MCF 10A (cell line): Measurements from ENCODE around the gene EVL. TPM values are rescaled to one million over a fixed set of nuclear protein-coding genes. Genes with fewer than 3 reads are reported as not detected.

ENCODE experiments used
- BruUV-seq: library from RNA; stranded (reverse); fragments of 400-500 nt; replicated peaks from 2 replicates; lab custom pipeline; 2021; lab: Mats Ljungman, UMichigan
- CTCF ChIA-PET: fragments of 300-600 bp; sonication (Branson Sonifier 250); formaldehyde crosslinking; extraction: SDS; loops from one replicate; lab custom pipeline; 2021; ENCODE audit warnings: antibody characterized with exemption, inconsistent platforms; lab: Yijun Ruan, JAX
- POLR2A ChIA-PET: fragments of 300-600, 350-650 bp; sonication (Branson Sonifier 250); formaldehyde crosslinking; extraction: SDS; loops from one replicate; lab custom pipeline; 2020; ENCODE audit warnings: antibody characterized with exemption, inconsistent platforms; lab: Yijun Ruan, JAX
- DNase-seq: peaks from one replicate; pipeline ENCODE4 v3.0.0-alpha.2; 2018; ENCODE audit not compliant: unreplicated experiment
- H3K27ac Mint-ChIP-seq: one replicate; pipeline ENCODE4 v1.8.0; 2022; ENCODE audit warnings: mild to moderate bottlenecking, low read depth, mixed read lengths; ENCODE audit not compliant: unreplicated experiment
- H3K27me3 Mint-ChIP-seq: one replicate; pipeline ENCODE4 v1.8.0; 2022; ENCODE audit warnings: mixed read lengths; ENCODE audit not compliant: insufficient read depth, unreplicated experiment
- H3K36me3 Mint-ChIP-seq: one replicate; pipeline ENCODE4 v1.8.0; 2022; ENCODE audit warnings: mild to moderate bottlenecking, moderate library complexity, mixed read lengths; ENCODE audit not compliant: insufficient read depth, unreplicated experiment
- H3K4me1 Mint-ChIP-seq: one replicate; pipeline ENCODE4 v1.8.0; 2022; ENCODE audit warnings: mixed read lengths; ENCODE audit not compliant: insufficient read depth, unreplicated experiment
- H3K4me3 Mint-ChIP-seq: one replicate; pipeline ENCODE4 v1.8.0; 2022; ENCODE audit warnings: mild to moderate bottlenecking, moderate library complexity, mixed read lengths; ENCODE audit not compliant: unreplicated experiment
- H3K9me3 Mint-ChIP-seq: one replicate; pipeline ENCODE4 v1.8.0; 2022; ENCODE audit warnings: mixed read lengths; ENCODE audit not compliant: unreplicated experiment
- intact Hi-C: fragments of 100-400 bp; cut with micrococcal nuclease; formaldehyde crosslinking; loops from 2 replicates; pipeline ENCODE4 v1.14.1; 2022
- total RNA-seq: library from RNA; stranded (reverse); gene quantifications from 2 replicates; pipeline ENCODE4 v1.2.3, GENCODE V29; 2022
- TF ChIP-seq, protein P1 (sequence below): fragments of 200-600 bp; IDR thresholded peaks from one replicate; pipeline ENCODE4 v1.8.0; 2022; ENCODE audit warnings: antibody characterized with exemption, mild to moderate bottlenecking; ENCODE audit not compliant: unreplicated experiment

Gene EVL
- total RNA-seq, 1 experiment from 2014 or later = 55.4 TPM

DNA sequence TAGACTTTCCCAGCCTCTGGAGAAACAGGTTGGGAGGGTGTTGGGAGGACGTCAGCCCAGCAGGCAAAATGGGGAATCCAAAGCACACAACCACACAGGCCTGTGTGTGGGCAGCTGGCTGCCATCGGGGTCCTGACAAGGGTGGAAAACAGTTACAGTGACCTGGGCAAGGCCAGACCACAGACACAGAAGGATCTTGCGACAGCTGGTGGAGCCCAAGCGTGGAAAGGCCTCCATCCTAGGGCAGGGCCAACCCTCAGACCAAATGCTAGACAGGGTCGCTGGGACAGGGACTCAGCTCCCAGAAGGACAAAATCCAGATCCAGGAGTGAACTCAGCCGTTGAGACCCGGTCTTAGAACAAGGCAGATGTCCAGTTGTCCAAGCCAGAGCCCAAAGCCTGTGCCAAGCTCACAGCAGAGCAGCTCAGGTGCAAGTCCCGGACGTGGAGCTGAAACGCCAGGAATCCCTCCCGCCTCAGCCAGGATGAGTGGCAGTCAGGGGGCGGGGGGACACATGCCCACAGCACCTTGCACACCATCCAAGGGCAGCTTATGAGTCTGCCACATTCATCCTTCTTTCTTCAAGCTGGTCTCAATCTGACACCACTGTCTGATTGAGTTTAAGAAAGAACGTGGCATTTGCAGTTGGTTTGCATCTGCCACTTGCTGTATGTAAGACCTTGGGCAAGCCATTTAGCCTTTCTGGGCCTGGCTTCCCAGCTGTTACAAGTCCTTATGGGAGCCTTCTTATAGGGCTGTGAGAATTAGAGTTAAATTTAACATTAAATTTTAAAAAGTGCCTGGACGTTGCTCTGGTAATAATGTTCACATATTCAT lies 56.6 kb downstream of the EVL start:
- BruUV-seq = no TSS peak
- ChIA-PET POLR2A (interaction anchor here (0.7 kb wide), 1 partner anchor 1689 kb away, joined by 3 read pairs; no protein-coding TSS in a partner anchor), CTCF (interaction anchor here (0.5 to 1.3 kb wide), 5 partner anchors 33 to 186 kb away, joined by 3 to 5 read pairs (median 3); no protein-coding TSS in a partner anchor)
- Mint-ChIP-seq H3K4me1 (peaks cover 5% of the 10 kb centered on the region), H3K9me3 (no peaks in the 10 kb centered on the region), H3K27ac (no peak overlapping the region), H3K27me3 (no peaks in the 10 kb centered on the region), H3K4me3 (no peak overlapping the region), H3K36me3 (peaks cover 22% of the 10 kb centered on the region)
- no peak for DNase-seq
- TF ChIP-seq, protein P1, sequence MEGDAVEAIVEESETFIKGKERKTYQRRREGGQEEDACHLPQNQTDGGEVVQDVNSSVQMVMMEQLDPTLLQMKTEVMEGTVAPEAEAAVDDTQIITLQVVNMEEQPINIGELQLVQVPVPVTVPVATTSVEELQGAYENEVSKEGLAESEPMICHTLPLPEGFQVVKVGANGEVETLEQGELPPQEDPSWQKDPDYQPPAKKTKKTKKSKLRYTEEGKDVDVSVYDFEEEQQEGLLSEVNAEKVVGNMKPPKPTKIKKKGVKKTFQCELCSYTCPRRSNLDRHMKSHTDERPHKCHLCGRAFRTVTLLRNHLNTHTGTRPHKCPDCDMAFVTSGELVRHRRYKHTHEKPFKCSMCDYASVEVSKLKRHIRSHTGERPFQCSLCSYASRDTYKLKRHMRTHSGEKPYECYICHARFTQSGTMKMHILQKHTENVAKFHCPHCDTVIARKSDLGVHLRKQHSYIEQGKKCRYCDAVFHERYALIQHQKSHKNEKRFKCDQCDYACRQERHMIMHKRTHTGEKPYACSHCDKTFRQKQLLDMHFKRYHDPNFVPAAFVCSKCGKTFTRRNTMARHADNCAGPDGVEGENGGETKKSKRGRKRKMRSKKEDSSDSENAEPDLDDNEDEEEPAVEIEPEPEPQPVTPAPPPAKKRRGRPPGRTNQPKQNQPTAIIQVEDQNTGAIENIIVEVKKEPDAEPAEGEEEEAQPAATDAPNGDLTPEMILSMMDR = no peak
- intact Hi-C loops = no loop called here

DNA sequence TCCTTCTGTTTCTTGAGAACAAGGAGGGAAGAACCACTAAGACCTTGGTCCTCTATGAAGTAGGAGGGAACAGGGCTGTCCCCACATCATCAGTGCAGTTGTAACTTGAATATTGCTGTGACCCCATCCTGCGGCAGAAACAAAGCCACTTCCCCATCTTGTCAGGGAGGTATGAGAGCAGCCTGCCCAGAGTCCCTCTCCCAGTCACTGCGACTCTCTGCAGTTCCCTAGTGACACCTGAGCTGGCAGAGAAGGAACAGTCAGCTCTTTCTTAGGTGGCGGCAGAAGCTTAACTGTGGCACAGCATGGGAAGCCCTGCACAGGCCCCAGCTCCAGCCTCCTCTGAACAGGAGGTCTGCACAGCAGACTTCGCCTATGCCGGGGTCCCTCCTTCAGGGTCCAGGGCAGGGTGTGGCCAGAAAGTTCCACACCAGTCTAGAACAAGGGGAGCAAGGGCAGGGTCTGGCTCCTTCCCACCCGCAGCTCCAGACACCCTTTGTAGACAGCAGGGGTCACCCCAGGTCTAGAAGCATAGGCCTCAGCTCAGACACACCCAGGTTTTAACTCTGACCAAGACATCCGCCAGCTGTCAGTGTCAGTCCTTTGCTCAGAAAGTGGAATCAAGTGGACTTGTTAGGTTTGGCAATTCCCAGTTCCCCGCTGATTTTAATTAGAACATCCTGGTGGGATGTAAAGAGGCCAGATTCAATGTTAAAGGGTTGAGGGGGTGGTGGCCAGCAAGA lies 57.4 kb downstream of the EVL start:
- CTCF ChIA-PET = interaction anchor here (0.5 to 0.6 kb wide), 3 partner anchors 32 to 1177 kb away, joined by 3 to 5 read pairs (median 3); no protein-coding TSS in a partner anchor
- DNase-seq = no peak
- Mint-ChIP-seq H3K4me3 (no peak overlapping the region), H3K27ac (no peak overlapping the region), H3K36me3 (peaks cover 27% of the 10 kb centered on the region), H3K4me1 (peaks cover 5% of the 10 kb centered on the region), H3K27me3 (no peaks in the 10 kb centered on the region), H3K9me3 (no peaks in the 10 kb centered on the region)
- intact Hi-C loops = no loop called here
- BruUV-seq = no TSS peak
- TF ChIP-seq, protein P1 = no peak
- POLR2A ChIA-PET = interaction anchor here (0.6 to 0.7 kb wide), 2 partner anchors 78 to 1689 kb away, joined by 3 read pairs; no protein-coding TSS in a partner anchor

DNA sequence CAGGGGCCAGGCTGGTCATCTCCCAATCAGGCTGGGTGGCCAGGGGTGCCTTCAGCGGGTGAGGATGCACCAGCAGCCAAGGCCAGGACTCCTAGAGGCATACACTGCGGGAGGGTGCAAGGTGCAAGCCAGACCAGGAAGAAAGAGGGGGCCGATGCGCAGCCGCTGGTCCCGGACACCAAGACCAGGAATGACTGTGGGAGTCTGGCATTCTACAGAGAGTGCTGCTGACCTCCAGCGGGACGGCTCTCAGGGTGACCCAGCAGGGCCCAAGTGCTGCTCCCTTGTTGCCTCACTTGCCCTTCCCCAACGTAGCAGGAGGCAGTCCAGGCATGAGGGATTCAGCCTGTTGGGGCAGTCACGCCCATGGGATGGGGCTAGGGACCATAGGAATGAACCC lies 58.4 kb downstream of the EVL start:
- TF ChIP-seq, protein P1 = no peak
- Mint-ChIP-seq H3K36me3 (peaks cover 27% of the 10 kb centered on the region), H3K4me1 (peaks cover 5% of the 10 kb centered on the region), H3K9me3 (no peaks in the 10 kb centered on the region), H3K27me3 (no peaks in the 10 kb centered on the region), H3K27ac (no peak overlapping the region), H3K4me3 (no peak overlapping the region)
- DNase-seq = no peak
- ChIA-PET POLR2A (no interaction called here), CTCF (interaction anchor here (0.6 to 1.0 kb wide), 2 partner anchors 14 to 25 kb away, joined by 3 to 4 read pairs; no protein-coding TSS in a partner anchor)
- BruUV-seq = no TSS peak
- intact Hi-C loops = no loop called here
